SK-N-SH (cell line): Measurements from ENCODE around the gene NLGN1.

Experiments used
- CTCF ChIP-seq: fragments of 200-600 bp; sonication (generic); IDR thresholded peaks from 2 replicates; pipeline ENCODE4 v1.6.1; 2017; ENCODE audit warnings: antibody characterized with exemption, mild to moderate bottlenecking, moderate library complexity
- EZH2phosphoT487 ChIP-seq: fragments of 200-600 bp; sonication (generic); IDR thresholded peaks from 2 replicates; pipeline ENCODE4 v1.6.1; 2017; ENCODE audit warnings: low read depth, mixed run types, mild to moderate bottlenecking, antibody characterized with exemption, moderate library complexity, borderline replicate concordance
- FOSL2 ChIP-seq: IDR thresholded peaks from 2 replicates; pipeline ENCODE4 v1.4.0; 2012; ENCODE audit warnings: low read depth, mild to moderate bottlenecking, moderate library complexity, borderline replicate concordance
- FOXJ3 ChIP-seq: sonication (generic); formaldehyde crosslinking; IDR thresholded peaks from 2 replicates; pipeline ENCODE4 v1.5.1; 2020; ENCODE audit warnings: mild to moderate bottlenecking, missing genetic modification reagents
- IRF3 ChIP-seq: fragments of 150-350 bp; IDR thresholded peaks from 2 replicates; pipeline ENCODE4 v1.6.1; 2016; ENCODE audit warnings: mild to moderate bottlenecking, low read depth, low read length
- MAX ChIP-seq: IDR thresholded peaks from 2 replicates; pipeline ENCODE4 v1.4.0; 2012; ENCODE audit warnings: low read depth
- NFIC ChIP-seq: IDR thresholded peaks from 2 replicates; pipeline ENCODE4 v1.4.0; 2012; ENCODE audit warnings: borderline replicate concordance
- SMC3 ChIP-seq: IDR thresholded peaks from 2 replicates; pipeline ENCODE4 v1.6.1; 2012; ENCODE audit warnings: low read depth, low read length, improper control_type of control experiment
- TAF1 ChIP-seq: IDR thresholded peaks from 2 replicates; pipeline ENCODE4 v1.6.1; 2012; ENCODE audit warnings: low read depth, mild to moderate bottlenecking, low read length, moderate library complexity, borderline replicate concordance
- YY1 ChIP-seq: IDR thresholded peaks from 2 replicates; pipeline ENCODE4 v1.4.0; 2012; ENCODE audit warnings: low read depth, mild to moderate bottlenecking
- TF ChIP-seq, protein P1 (sequence below): IDR thresholded peaks from 2 replicates; pipeline ENCODE4 v1.6.1; 2012; ENCODE audit warnings: mild to moderate bottlenecking, low read depth, low read length, moderate library complexity
- TF ChIP-seq, protein P2 (sequence below): IDR thresholded peaks from 2 replicates; pipeline ENCODE4; 2012

DNA sequence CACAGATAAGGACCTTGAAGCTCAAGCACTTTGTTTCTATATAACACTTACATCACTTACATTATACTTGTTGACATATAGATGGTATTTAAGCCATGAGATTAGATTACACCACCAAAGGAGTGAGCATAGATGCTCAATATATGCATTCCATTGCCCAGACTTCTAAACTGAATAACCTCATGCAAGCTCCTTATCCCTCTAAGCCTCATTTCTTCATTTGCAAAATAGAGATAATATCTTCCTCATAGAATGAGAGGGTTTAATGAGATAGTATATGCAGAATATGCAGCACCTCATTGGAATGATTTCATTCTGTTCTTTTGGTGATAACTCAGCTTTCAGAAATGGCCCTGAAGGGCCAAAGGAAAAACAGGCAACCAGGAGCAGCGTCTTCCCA lies 18.5 kb downstream of the NLGN1 start:
- TF ChIP-seq FOXJ3 (CRISPR knock-in tag) (no peak), NFIC (no peak), CTCF (no peak), FOSL2 (no peak), YY1 (no peak), EZH2phosphoT487 (no peak), TAF1 (no peak), IRF3 (no peak), MAX (no peak), SMC3 (no peak)
- TF ChIP-seq, protein P1, sequence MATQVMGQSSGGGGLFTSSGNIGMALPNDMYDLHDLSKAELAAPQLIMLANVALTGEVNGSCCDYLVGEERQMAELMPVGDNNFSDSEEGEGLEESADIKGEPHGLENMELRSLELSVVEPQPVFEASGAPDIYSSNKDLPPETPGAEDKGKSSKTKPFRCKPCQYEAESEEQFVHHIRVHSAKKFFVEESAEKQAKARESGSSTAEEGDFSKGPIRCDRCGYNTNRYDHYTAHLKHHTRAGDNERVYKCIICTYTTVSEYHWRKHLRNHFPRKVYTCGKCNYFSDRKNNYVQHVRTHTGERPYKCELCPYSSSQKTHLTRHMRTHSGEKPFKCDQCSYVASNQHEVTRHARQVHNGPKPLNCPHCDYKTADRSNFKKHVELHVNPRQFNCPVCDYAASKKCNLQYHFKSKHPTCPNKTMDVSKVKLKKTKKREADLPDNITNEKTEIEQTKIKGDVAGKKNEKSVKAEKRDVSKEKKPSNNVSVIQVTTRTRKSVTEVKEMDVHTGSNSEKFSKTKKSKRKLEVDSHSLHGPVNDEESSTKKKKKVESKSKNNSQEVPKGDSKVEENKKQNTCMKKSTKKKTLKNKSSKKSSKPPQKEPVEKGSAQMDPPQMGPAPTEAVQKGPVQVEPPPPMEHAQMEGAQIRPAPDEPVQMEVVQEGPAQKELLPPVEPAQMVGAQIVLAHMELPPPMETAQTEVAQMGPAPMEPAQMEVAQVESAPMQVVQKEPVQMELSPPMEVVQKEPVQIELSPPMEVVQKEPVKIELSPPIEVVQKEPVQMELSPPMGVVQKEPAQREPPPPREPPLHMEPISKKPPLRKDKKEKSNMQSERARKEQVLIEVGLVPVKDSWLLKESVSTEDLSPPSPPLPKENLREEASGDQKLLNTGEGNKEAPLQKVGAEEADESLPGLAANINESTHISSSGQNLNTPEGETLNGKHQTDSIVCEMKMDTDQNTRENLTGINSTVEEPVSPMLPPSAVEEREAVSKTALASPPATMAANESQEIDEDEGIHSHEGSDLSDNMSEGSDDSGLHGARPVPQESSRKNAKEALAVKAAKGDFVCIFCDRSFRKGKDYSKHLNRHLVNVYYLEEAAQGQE = no peak
- TF ChIP-seq, protein P2, sequence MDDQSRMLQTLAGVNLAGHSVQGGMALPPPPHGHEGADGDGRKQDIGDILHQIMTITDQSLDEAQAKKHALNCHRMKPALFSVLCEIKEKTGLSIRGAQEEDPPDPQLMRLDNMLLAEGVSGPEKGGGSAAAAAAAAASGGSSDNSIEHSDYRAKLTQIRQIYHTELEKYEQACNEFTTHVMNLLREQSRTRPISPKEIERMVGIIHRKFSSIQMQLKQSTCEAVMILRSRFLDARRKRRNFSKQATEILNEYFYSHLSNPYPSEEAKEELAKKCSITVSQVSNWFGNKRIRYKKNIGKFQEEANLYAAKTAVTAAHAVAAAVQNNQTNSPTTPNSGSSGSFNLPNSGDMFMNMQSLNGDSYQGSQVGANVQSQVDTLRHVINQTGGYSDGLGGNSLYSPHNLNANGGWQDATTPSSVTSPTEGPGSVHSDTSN = no peak
